GM10847 (cell line): Measurements from ENCODE around the gene CBLB.

ENCODE experiments used
- POLR2A ChIP-seq: IDR thresholded peaks from 2 replicates; pipeline ENCODE4 v1.6.1; 2011; ENCODE audit not compliant: insufficient read length; ENCODE audit errors: extremely low read depth

Gene CBLB

DNA sequence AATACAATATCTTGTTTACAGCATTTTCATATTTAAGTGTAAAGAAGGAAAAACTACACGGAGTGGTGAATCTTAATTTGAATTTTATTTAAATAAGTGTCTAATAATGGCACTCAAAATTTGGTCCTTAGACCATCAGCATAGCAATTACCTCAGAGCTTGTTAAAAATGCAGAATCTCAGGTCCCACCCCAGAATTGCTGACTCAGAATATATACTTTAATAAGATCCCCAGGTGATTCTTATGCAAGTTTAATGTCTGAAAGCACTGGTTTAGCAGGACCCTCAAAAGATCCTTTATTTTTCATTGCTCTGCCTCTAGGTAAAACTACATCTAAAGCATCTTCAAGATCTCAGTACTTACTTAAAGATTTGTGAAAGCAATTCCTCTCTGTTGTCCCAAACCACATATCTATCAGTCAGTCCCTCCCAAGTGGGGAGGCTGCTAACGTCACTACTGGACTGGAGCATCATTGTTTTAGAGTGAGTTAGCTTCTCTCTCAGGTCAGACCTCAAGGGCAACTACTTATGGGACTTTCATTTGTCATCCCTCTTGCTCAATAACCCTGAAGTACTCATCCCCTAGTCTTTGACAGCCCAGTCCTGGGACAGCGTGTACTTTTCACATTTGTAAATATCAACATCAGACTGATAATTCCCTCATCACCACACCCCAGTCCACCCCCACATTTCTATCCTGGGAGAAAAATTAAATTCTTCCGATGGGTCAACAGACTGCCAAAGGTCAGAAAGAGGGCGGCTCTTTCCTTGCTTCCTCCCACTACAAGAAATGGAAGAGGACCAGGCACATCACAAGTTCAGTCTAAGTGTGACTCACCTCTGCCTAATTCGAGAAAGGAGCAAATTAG is 76.7 kb downstream of the CBLB start:
- no peak for TF ChIP-seq POLR2A

DNA sequence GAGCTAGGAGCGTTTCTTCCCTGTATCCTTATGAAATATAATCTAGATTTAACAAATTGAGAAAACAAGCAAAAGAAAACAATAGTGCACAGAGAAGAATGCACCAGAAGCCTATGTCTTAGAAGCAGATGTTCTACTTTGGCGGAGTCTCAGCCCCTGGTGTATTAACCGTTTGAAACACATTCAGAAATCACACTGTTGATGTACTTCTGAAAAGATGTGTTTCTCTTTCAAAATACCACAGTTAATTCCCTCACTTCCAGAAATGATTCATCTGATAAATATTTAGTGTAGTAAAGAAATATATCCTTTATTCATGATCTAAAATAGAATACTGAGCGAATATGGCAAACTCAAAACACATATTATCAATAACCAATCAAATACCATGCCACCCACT is 77.7 kb downstream of the CBLB start:
- no peak for TF ChIP-seq POLR2A

GRCh38 chr3:105790534-105790933 is 78.3 kb downstream of the CBLB start:
- no peak for TF ChIP-seq POLR2A

GRCh38 chr3:105788593-105788992 is 80.2 kb downstream of the CBLB start:
- no peak for TF ChIP-seq POLR2A

- TF ChIP-seq POLR2A, result no peak
Observed at GRCh38 chr3:105787453-105787852, 81.4 kb downstream of the CBLB start.

- no peak for TF ChIP-seq POLR2A
Observed at GRCh38 chr3:105786990-105787389, 81.8 kb downstream of the CBLB start.

DNA sequence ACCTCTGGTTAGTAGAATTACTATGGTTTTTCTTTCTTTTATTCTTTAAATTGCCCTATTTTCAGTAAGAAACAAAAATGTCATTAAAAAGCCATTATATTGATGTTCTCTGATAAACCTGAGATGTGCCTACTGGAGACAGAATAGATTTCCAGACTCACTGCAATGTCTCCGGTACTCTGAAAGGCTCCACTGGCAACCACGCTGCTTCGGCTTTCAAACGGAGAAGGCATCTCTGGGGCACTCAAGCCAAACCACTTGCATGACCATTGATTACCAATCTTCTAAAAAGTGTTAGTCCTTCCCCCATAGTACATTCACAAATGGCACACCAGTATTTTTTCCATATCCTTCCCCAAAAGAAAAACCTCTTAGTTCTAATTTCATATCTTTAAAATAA is 82.6 kb downstream of the CBLB start:
- no peak for TF ChIP-seq POLR2A

DNA sequence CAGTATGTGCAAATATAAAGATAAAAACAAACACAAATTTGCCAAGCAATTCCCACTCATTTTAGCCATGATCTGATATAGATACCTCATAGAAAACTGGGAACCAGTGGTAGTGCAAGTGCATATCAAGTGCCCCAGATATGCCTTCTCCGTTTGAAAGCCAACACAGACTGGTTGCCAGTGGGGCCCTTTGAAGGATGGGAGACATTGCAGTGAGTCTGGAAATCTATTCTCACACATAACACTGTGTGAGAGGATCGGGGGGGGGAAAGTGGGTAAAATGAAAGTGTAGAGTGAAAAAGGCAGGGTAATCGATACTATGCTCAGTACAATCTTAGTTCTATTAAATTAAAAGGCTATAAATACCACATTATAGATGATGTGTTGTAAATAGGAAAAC is 83.0 kb downstream of the CBLB start:
- TF ChIP-seq POLR2A, result no peak

DNA sequence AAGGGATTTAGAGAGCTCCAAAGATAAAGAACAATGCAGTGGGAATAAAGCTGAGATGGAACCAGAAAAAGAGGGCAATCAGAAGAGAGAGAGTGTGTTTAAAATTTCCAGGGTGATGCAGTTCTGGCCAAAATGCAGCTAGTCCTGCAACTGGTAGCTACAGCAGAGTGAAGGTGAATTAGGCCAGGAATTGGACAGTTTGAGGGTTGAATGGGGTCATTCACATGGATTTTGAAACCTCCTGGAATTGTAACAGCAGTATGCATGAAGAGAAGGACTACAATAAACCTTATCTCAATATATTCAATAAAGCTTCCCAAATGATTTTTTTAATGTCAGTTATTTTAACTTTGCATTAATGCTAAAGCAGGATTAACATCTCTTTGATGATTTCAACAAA is 85.2 kb downstream of the CBLB start:
- TF ChIP-seq POLR2A, result no peak

DNA sequence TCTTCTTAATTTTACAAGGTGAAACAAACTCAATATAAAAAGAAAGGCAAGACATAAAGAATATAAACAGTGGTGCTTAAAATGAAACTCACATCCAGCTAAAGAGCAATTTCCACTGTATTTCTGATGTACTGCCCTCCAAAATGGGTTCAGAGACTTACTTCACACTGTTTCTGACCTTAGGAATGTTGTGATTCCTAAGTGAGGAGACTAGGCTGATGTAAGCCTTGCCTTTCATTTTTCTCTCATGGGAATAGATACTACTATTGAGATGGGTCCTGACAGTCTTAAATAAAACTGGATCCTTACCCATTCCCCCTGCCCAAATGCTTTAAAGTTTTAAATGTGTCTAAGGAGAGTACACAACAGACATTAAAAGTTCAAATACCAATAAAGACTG is 86.9 kb downstream of the CBLB start:
- TF ChIP-seq POLR2A, result no peak

GRCh38 chr3:105780107-105780506 is 88.7 kb downstream of the CBLB start:
- TF ChIP-seq POLR2A, result no peak

DNA sequence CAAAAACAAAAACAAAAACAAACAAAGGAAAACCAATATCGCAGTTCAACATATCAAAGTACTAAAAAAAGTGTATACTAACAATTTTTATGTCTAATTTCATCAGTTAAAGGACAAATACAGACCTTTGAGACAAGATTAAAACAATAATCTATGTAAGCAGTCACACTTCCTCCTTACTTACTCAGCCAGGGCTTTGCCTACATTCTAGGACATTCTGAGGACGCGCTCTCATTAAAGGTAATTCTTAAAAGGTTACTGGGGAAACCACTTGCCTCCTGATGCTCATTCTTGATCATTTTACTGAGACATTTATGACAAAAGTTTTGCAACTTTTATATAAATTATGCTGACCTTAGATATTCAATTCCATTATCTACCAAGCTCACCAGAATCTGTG is 93.4 kb downstream of the CBLB start:
- no peak for TF ChIP-seq POLR2A

DNA sequence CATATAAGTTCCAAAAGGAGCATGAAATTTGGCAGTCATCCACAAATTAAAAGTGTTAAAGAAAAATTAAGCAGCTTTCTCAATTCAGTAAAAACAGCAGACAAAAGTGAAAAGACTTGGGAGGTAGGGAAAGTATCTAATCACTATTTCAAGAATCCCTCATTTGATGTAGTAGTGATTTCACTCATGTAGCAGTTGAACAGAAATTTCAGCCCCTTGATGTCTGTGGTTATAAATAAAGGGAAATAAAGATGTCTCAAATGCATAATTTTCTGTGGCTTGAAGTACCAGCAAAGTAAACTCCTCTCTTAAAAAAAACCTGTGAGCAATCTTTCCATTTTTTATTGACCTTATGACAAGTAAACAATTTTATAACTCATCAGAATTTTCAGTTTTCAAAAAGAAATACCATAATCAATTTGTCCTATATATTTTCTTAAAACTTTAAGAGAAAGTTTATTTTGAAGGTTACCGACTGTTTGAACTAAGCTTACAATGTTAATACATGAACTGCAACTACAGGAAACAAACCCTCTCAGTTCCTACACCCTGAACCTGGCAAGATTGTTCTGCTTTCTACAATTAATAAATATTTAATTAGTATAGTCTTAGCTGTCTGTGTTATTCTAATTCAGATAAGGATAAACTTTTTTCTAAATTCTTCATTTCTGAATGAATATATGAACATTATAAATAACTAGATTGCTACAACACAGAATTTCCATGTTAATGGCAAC is 94.2 kb downstream of the CBLB start:
- no peak for TF ChIP-seq POLR2A

DNA sequence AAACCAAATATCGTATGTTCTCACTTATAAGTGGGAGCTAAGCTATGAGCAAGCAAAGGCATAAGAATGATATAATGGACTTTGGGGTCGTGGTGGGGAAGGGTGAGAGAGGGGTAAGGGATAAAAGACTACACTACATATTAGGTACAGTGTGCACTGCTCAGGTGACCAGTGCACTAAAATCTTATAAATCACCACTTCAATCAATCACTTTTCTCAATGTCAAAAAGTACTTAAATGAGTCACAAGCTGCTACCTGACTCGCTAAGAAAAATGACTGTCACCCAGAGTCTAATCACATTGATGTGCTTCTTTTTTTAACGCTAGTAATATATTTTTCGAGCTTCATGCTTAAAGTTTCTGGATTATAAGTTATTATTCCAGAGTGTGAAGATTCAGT is 95.5 kb downstream of the CBLB start:
- no peak for TF ChIP-seq POLR2A

DNA sequence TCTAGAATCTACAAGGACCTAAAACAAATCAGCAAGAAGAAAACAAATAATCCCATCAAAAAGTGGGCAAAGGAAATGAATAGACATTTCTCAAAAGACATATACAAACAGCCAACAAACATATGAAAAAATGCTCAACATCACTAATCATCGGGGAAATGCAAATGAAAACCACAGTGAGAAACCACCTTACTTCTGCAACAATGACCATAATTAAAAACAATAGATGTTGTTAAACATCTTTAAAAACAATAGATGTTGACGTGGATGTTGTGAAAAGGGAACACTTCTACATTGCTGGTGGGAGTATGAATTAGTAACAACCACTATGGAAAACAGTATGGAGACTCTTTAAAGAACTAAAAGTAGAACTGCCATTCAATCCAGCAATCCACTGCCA is 96.2 kb downstream of the CBLB start:
- TF ChIP-seq POLR2A, result no peak

GRCh38 chr3:105771392-105771791 is 97.4 kb downstream of the CBLB start:
- no peak for TF ChIP-seq POLR2A
